Measurements from ENCODE around the gene AGRP. TPM values are rescaled to one million over a fixed set of nuclear protein-coding genes. Genes with fewer than 3 reads are reported as not detected.

Gene AGRP
- total and polyA plus RNA-seq, 7 experiments from 2014 or later: not detected

DNA sequence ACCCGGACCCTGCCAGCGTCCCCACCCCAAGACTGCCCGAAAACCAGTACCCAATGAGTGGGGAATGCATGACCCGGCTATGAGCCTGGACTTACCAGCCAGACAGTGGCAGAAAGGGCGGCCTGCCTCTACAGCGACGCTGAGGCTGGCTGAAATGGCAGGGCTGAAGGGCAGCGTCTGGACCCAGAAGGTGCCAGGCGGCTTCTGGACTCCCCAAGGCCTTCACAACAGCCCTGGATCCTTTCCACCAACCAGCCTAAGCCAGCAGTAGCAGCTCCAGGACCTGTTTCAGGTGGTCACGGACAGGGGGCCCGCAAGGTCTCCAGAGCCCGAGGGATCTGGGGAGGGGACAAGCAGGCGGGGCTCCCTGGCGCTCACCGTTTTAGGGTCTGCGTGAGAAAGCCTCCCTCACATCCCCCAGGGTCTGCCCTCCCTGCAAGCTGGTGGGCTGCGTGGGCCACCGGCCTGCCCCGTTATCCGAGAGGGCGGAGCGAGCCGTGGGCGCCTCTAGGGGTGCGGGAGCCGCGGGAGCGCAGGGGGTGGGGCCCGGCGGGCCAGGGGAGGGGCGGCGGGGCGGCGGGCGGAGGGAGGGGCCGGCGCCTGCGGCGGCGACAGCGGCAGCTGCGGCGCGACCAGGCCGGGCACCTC lies 45.0 kb upstream of the AGRP start, which contains the start of gene RIPOR1:
TSS of gene RIPOR1 (plus strand) at position 608 of the 648 bp plus-strand sequence. CDS start 9,618 bp downstream, outside the sequence.
- peaks cover 11 to 22% of the 10 kb centered on the region in 2 donors for H3K4me1 ChIP-seq (ENCODE audit: control insufficient read depth in 2 of 2, insufficient read depth in 2 of 2, low read length in 2 of 2)
- POLR2A ChIA-PET: interaction anchor here (1.4 to 2.9 kb wide), 4 partner anchors 10 to 26 kb away, joined by 3 to 12 read pairs (median 10); no protein-coding TSS in a partner anchor
- Mint-ChIP-seq H3K9me3 (peaks cover 0 to 2% (median 0%) of the 10 kb centered on the region in 11 donors), H3K36me3 (no peaks in the 10 kb centered on the region), H3K27me3 (peaks cover 0 to 65% (median 11%) of the 10 kb centered on the region in 5 donors), H3K4me3 (peak within 1 kb of the TSS; percentile 77 to 90 (median 82)), H3K27ac (peak within 1 kb of the TSS in 3 of 9 donors; percentile 6 to 78 (median 29)), H3K4me1 (peaks cover 17 to 29% (median 21%) of the 10 kb centered on the region in 7 donors)
- H3K36me3 ChIP-seq (ENCODE audit: control insufficient read depth in 2 of 3, insufficient read depth in 3 of 3, low read length in 3 of 3): no peaks in the 10 kb centered on the region
- H3K27me3 ChIP-seq (ENCODE audit: control insufficient read depth in 2 of 2, insufficient read depth in 2 of 2, low read length in 2 of 2): peaks cover 4 to 9% of the 10 kb centered on the region in 2 donors
- intact Hi-C loops (cut with micrococcal nuclease): loop anchor here in 1 of 2 donors (10.0 kb wide), 1 partner anchor 316 kb away; the partner anchor contains the start of genes CENPT, NUTF2 and THAP11
- no peaks in the 10 kb centered on the region for H3K9me3 ChIP-seq (ENCODE audit: control insufficient read depth in 2 of 3, low read length in 3 of 3)
- H3K27ac ChIP-seq (ENCODE audit: low read depth, low read length): peak within 1 kb of the TSS; percentile 62
- peak; percentile 69 for ATAC-seq
- CTCF ChIA-PET: interaction anchor here (1.0 to 6.0 kb wide), 4 partner anchors 7 to 144 kb away, joined by 3 to 48 read pairs (median 4); partner anchors contain the start of genes C16orf86, CTCF and ENKD1
- DNase-seq: peak in 2 of 9 donors; percentile 35 to 68
- H3K4me3 ChIP-seq (ENCODE audit: low read length): peak within 1 kb of the TSS; percentile 53

DNA sequence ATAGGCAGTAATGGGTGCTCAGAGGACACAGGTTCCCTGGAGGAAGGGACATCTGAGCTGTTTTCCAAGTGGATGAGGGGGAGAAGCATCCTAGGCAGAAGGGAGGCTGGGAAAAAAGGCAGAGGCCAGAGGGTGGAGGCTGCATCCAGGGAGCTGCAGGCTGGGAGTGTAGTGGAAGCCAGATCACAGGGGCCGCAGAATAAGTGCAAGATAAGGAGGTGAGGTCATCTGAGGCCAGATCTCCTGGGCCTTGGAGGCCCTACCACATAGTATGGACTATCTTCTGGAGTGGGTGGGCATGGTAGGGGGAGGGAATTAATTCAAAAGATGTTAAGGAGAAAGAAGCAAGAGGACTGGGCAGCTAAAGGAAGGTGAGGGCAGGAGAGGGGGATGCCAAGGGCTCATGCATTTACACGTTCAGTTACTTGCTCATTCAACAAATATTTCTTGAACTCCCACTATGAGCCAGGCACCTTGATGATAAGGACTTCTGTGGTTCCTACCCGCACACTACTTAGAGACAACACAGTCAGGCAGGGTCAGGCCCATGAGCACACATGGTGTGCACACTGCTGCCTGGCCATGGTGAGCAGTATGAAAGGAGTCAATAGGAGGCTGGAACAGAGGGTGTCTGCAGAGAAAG lies 42.9 kb upstream of the AGRP start:
- CTCF ChIA-PET: interaction anchor here (0.8 to 1.3 kb wide), 3 partner anchors 9 to 133 kb away, joined by 3 to 4 read pairs (median 3); partner anchors contain the start of gene ACD

DNA sequence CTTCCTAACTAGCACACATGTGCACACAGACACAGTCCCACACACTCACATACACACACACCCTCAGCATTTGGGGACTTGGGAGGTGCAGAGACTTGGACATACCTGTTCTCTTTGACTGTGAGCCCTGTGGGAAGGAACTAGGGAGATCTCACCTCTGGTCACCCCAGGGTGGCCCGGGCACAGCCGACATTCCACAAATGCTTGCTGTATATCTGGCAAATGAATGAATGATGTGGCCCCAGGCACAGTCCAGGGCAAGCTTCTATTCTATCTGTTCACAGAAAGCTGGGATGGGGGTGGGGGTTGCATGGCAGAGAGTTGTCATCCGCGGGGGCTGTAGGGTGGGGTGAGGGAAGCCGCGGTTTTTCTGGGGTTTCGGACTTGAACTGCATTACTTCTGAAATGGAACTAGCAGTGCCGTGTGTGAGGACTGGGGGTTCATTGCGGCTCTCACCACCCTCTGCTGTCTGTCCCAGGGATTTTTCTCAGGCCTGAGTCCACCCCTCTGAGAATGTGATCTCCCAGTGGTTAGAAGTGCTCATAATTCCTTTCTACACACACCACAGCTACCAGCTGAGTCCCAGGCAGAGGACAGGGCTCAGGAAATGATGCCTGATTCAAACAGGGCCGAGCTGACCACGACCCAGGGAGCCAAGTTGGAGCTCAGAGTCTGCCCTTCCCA lies 42.0 kb upstream of the AGRP start:
- Mint-ChIP-seq H3K4me3 (no peak overlapping the region), H3K4me1 (peaks cover 10 to 28% (median 23%) of the 10 kb centered on the region in 7 donors), H3K9me3 (peaks cover 0 to 2% (median 0%) of the 10 kb centered on the region in 11 donors), H3K27me3 (peaks cover 0 to 45% (median 5%) of the 10 kb centered on the region in 5 donors), H3K36me3 (no peaks in the 10 kb centered on the region), H3K27ac (no peak overlapping the region)
- H3K4me1 ChIP-seq (ENCODE audit: control insufficient read depth in 2 of 2, insufficient read depth in 2 of 2, low read length in 2 of 2): peaks cover 17 to 19% of the 10 kb centered on the region in 2 donors
- peaks cover 1 to 5% of the 10 kb centered on the region in 2 donors for H3K27me3 ChIP-seq (ENCODE audit: control insufficient read depth in 2 of 2, insufficient read depth in 2 of 2, low read length in 2 of 2)
- H3K36me3 ChIP-seq (ENCODE audit: control insufficient read depth in 2 of 3, insufficient read depth in 3 of 3, low read length in 3 of 3): no peaks in the 10 kb centered on the region
- intact Hi-C loops (cut with micrococcal nuclease): loop anchor here in 1 of 2 donors (10.0 kb wide), 1 partner anchor 319 kb away; the partner anchor contains the start of genes CENPT, NUTF2 and THAP11
- POLR2A ChIA-PET: interaction anchor here (1.0 to 2.7 kb wide), 4 partner anchors 12 to 586 kb away, joined by 3 to 10 read pairs (median 6); no protein-coding TSS in a partner anchor
- ATAC-seq (no peak), DNase-seq (no peak)
- no peak overlapping the region for H3K27ac ChIP-seq (ENCODE audit: low read depth, low read length)
- no peaks in the 10 kb centered on the region for H3K9me3 ChIP-seq (ENCODE audit: control insufficient read depth in 2 of 3, low read length in 3 of 3)
- H3K4me3 ChIP-seq (ENCODE audit: low read length): no peak overlapping the region
- CTCF ChIA-PET: interaction anchor here (0.5 to 1.3 kb wide), 6 partner anchors 9 to 406 kb away, joined by 3 to 4 read pairs (median 4); partner anchors contain the start of genes ACD, CTCF and CTRL

More for the DNA sequence above, 42.9 kb upstream of the AGRP start:
- Histone ChIP-seq H3K27ac (ENCODE audit: low read depth, low read length) (no peak overlapping the region), H3K9me3 (ENCODE audit: control insufficient read depth in 2 of 3, low read length in 3 of 3) (no peaks in the 10 kb centered on the region), H3K4me3 (ENCODE audit: low read length) (no peak overlapping the region), H3K4me1 (ENCODE audit: control insufficient read depth in 2 of 2, insufficient read depth in 2 of 2, low read length in 2 of 2) (peaks cover 16 to 23% of the 10 kb centered on the region in 2 donors), H3K27me3 (ENCODE audit: control insufficient read depth in 2 of 2, insufficient read depth in 2 of 2, low read length in 2 of 2) (peaks cover 4 to 9% of the 10 kb centered on the region in 2 donors), H3K36me3 (ENCODE audit: control insufficient read depth in 2 of 3, insufficient read depth in 3 of 3, low read length in 3 of 3) (no peaks in the 10 kb centered on the region)
- peaks cover 0 to 54% (median 7%) of the 10 kb centered on the region in 5 donors for H3K27me3 Mint-ChIP-seq
- DNase-seq (no peak), ATAC-seq (no peak)
- peaks cover 0 to 2% (median 0%) of the 10 kb centered on the region in 11 donors for H3K9me3 Mint-ChIP-seq
- peak overlapping the region in 2 of 9 donors; percentile 30 to 67 for H3K27ac Mint-ChIP-seq
- H3K36me3 Mint-ChIP-seq: no peaks in the 10 kb centered on the region
- peaks cover 9 to 31% (median 22%) of the 10 kb centered on the region in 7 donors for H3K4me1 Mint-ChIP-seq
- H3K4me3 Mint-ChIP-seq: peak overlapping the region in 6 of 10 donors; percentile 20 to 56 (median 40)
- POLR2A ChIA-PET: interaction anchor here (0.9 to 2.7 kb wide), 5 partner anchors 11 to 587 kb away, joined by 3 to 10 read pairs (median 4); no protein-coding TSS in a partner anchor
- intact Hi-C loops (cut with micrococcal nuclease): loop anchor here in 1 of 2 donors (10.0 kb wide), 1 partner anchor 319 kb away; the partner anchor contains the start of genes CENPT, NUTF2 and THAP11

DNA sequence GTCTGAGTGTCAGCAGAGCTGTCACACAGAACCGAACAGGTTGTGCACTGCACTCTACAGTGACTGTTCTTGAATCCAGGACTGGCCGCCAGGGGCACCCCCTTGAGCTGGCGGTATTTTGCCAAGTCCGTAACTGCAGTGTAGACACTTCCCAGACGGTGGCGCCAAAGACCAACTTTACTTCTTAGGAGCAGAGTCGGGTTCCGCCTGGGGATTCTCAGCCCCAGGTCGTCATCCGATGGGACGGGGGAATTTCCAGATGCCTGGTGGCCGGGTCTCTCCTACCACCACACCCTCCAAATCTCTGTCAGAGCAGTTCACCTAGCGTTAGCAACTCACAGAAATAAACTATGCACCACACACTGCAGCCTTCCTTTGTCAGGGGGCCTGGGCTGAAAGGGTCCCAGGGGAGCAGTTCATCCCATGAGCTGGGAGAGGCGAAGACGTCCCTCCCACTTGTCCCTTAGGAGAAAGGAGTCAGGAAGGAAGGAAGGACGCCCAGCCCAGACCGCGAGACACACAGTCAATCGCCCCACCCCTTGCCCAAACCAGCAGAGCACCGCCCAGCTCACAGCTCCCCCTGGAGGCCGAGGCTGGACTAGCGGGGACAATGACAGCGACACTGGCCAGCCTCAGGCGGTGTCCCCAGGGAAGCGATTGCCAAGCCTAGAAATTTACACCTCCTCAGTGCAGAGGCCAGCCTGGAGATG lies 37.9 kb upstream of the AGRP start:
- DNase-seq (peak; percentile 88 to 97 (median 93)), ATAC-seq (peak; percentile 94)
- H3K27ac ChIP-seq (ENCODE audit: low read depth, low read length): peak overlapping the region; percentile 87
- Mint-ChIP-seq H3K4me1 (peaks cover 14 to 35% (median 23%) of the 10 kb centered on the region in 7 donors), H3K27me3 (peaks cover 0 to 28% (median 0%) of the 10 kb centered on the region in 5 donors), H3K9me3 (peaks cover 0 to 2% (median 0%) of the 10 kb centered on the region in 11 donors), H3K4me3 (peak overlapping the region; percentile 86 to 94 (median 92)), H3K36me3 (peaks cover 0 to 1% (median 0%) of the 10 kb centered on the region in 5 donors), H3K27ac (peak overlapping the region; percentile 91 to 99 (median 96))
- H3K27me3 ChIP-seq (ENCODE audit: control insufficient read depth in 2 of 2, insufficient read depth in 2 of 2, low read length in 2 of 2): no peaks in the 10 kb centered on the region
- ChIA-PET POLR2A (interaction anchor here (0.6 to 2.8 kb wide), 24 partner anchors 8 to 285 kb away, joined by 3 to 23 read pairs (median 4); partner anchors contain the start of genes ACD, ATP6V0D1, CARMIL2 and CTCF), CTCF (interaction anchor here (0.6 to 3.7 kb wide), 53 partner anchors 9 to 791 kb away, joined by 3 to 80 read pairs (median 5); partner anchors contain the start of genes AGRP, ATP6V0D1, C16orf86 and CARMIL2)
- H3K9me3 ChIP-seq (ENCODE audit: control insufficient read depth in 2 of 3, low read length in 3 of 3): no peaks in the 10 kb centered on the region
- intact Hi-C loops (cut with micrococcal nuclease): loop anchor here (1.0 to 10.0 kb wide), 19 partner anchors 16 to 541 kb away; partner anchors contain the start of genes CARMIL2 (in 2 of the 2), CTCF (in 2 of the 2), RANBP10 (in 2 of the 2) and TSNAXIP1 (in 2 of the 2)
- H3K4me3 ChIP-seq (ENCODE audit: low read length): peak overlapping the region; percentile 92
- H3K36me3 ChIP-seq (ENCODE audit: control insufficient read depth in 2 of 3, insufficient read depth in 3 of 3, low read length in 3 of 3): no peaks in the 10 kb centered on the region
- H3K4me1 ChIP-seq (ENCODE audit: control insufficient read depth in 2 of 2, insufficient read depth in 2 of 2, low read length in 2 of 2): peaks cover 6 to 9% of the 10 kb centered on the region in 2 donors

DNA sequence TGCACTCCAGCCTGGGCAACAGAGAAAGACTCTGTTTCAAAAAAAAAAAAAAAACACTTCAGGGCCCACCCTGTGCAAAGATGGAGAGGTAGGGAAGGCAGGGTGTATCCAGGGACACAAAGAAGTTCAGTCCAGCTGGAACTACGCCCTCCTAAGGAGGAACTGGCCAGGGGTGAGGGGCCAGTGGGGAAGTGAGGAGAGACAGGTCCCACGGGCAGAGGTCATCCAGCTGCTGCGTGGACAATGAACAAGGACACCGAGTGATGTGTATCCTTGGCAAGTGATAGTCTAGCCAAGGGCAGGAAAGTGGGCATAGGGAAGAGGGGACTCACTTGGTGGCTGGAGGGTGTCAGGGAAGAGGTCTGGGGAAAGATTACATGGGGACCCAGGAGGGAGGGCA lies 35.9 kb upstream of the AGRP start:
- Mint-ChIP-seq H3K36me3 (peaks cover 0 to 1% (median 0%) of the 10 kb centered on the region in 5 donors), H3K27ac (peak overlapping the region in 4 of 9 donors; percentile 7 to 56 (median 42)), H3K27me3 (peaks cover 0 to 12% (median 0%) of the 10 kb centered on the region in 5 donors), H3K9me3 (no peaks in the 10 kb centered on the region), H3K4me3 (peak overlapping the region in 1 of 10 donors; percentile 47), H3K4me1 (peaks cover 16 to 39% (median 29%) of the 10 kb centered on the region in 7 donors)
- POLR2A ChIA-PET: no interaction called here
- H3K4me1 ChIP-seq (ENCODE audit: control insufficient read depth in 2 of 2, insufficient read depth in 2 of 2, low read length in 2 of 2): peaks cover 6 to 12% of the 10 kb centered on the region in 2 donors
- no peaks in the 10 kb centered on the region for H3K27me3 ChIP-seq (ENCODE audit: control insufficient read depth in 2 of 2, insufficient read depth in 2 of 2, low read length in 2 of 2)
- intact Hi-C loops (cut with micrococcal nuclease): no loop called here
- H3K27ac ChIP-seq (ENCODE audit: low read depth, low read length): no peak overlapping the region
- CTCF ChIA-PET: interaction anchor here (0.9 to 2.7 kb wide), 4 partner anchors 24 to 150 kb away, joined by 4 to 80 read pairs (median 34); partner anchors contain the start of genes C16orf86, CARMIL2 and ENKD1
- no peak overlapping the region for H3K4me3 ChIP-seq (ENCODE audit: low read length)
- H3K36me3 ChIP-seq (ENCODE audit: control insufficient read depth in 2 of 3, insufficient read depth in 3 of 3, low read length in 3 of 3): no peaks in the 10 kb centered on the region
- no peak for ATAC-seq
- DNase-seq: no peak
- H3K9me3 ChIP-seq (ENCODE audit: control insufficient read depth in 2 of 3, low read length in 3 of 3): no peaks in the 10 kb centered on the region
